ENCODE data around the gene AKT2.

The AKT2 gene

GRCh38 chr19:40262422-40262821, 22.7 kb downstream of the AKT2 start:
- Histone ChIP-seq H3K36me3 (ENCODE audit: insufficient read depth, low read length) (peaks cover 41% of the 10 kb centered on the region), H2AFZ (ENCODE audit: low read depth, low read length) (no peak overlapping the region), H3K4me2 (ENCODE audit: insufficient read depth, low read length) (no peak overlapping the region), H3K4me1 (ENCODE audit: insufficient read depth, low read length) (no peaks in the 10 kb centered on the region), H3K79me2 (ENCODE audit: insufficient read depth, low read length) (peaks cover 85% of the 10 kb centered on the region), H3K9ac (ENCODE audit: low read depth, low read length) (no peak overlapping the region), H3K4me3 (ENCODE audit: low read depth in 1 of 2, low read length in 2 of 2) (no peak overlapping the region), H3K27me3 (ENCODE audit: insufficient read depth, low read length, poor library complexity) (no peaks in the 10 kb centered on the region), H4K20me1 (ENCODE audit: insufficient read depth, low read length) (peaks cover 53% of the 10 kb centered on the region), H3K9me3 (ENCODE audit: insufficient read depth, low read length, severe bottlenecking) (no peaks in the 10 kb centered on the region), H3K27ac (ENCODE audit: low read length) (no peak overlapping the region)
- ATAC-seq (ENCODE audit: insufficient read depth, low read depth) (no peak), DNase-seq (no peak)
- no peak for TF ChIP-seq CTCF (IDR thresholded peaks at IDR 0.05; ENCODE audit: borderline replicate concordance, extremely low read depth, low read length, poor library complexity, severe bottlenecking)
- TF ChIP-seq EZH2 (IDR thresholded peaks at IDR 0.05; ENCODE audit: borderline replicate concordance, low read depth, low read length, severe bottlenecking) = no peak

GRCh38 chr19:40261631-40262030, 23.5 kb downstream of the AKT2 start:
- no peak overlapping the region for H3K9ac ChIP-seq (ENCODE audit: low read depth, low read length)
- TF ChIP-seq CTCF (IDR thresholded peaks at IDR 0.05; ENCODE audit: borderline replicate concordance, extremely low read depth, low read length, poor library complexity, severe bottlenecking) = no peak
- TF ChIP-seq EZH2 (IDR thresholded peaks at IDR 0.05; ENCODE audit: borderline replicate concordance, low read depth, low read length, severe bottlenecking) = no peak
- no peak for ATAC-seq (ENCODE audit: insufficient read depth, low read depth)
- DNase-seq = no peak
- no peak overlapping the region for H3K27ac ChIP-seq (ENCODE audit: low read length)
- peaks cover 55% of the 10 kb centered on the region for H4K20me1 ChIP-seq (ENCODE audit: insufficient read depth, low read length)
- peaks cover 83% of the 10 kb centered on the region for H3K79me2 ChIP-seq (ENCODE audit: insufficient read depth, low read length)
- H3K4me2 ChIP-seq (ENCODE audit: insufficient read depth, low read length) = no peak overlapping the region
- no peaks in the 10 kb centered on the region for H3K27me3 ChIP-seq (ENCODE audit: insufficient read depth, low read length, poor library complexity)
- H3K4me3 ChIP-seq (ENCODE audit: low read depth in 1 of 2, low read length in 2 of 2) = no peak overlapping the region
- H3K4me1 ChIP-seq (ENCODE audit: insufficient read depth, low read length) = no peaks in the 10 kb centered on the region
- no peaks in the 10 kb centered on the region for H3K9me3 ChIP-seq (ENCODE audit: insufficient read depth, low read length, severe bottlenecking)
- no peak overlapping the region for H2AFZ ChIP-seq (ENCODE audit: low read depth, low read length)
- peaks cover 49% of the 10 kb centered on the region for H3K36me3 ChIP-seq (ENCODE audit: insufficient read depth, low read length)

DNA sequence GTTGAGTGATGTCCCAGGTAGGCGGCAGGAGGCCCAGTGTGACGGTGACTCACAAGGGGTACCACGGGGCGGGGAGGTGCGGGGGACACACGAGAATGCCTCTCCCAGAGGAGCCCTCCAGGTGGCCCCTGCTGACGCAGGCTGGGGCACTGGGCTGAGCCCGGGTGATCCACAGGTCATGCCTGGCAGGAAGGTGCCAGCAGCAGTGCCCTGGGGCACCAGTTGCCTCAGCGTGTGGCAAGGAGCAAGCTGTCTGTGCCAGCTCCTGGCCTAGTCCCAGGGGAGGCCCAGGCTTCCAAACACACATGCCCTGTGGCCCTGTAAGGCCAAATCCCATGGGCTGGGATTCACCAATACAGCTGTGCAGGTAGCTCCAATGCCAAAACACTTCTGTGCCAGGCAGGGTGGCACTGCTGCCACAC, 28.0 kb downstream of the AKT2 start:
- Histone ChIP-seq H3K9me3 (ENCODE audit: insufficient read depth, low read length, severe bottlenecking) (no peaks in the 10 kb centered on the region), H4K20me1 (ENCODE audit: insufficient read depth, low read length) (peaks cover 43% of the 10 kb centered on the region), H3K79me2 (ENCODE audit: insufficient read depth, low read length) (peaks cover 51% of the 10 kb centered on the region), H3K4me2 (ENCODE audit: insufficient read depth, low read length) (no peak overlapping the region), H3K27ac (ENCODE audit: low read length) (no peak overlapping the region), H3K27me3 (ENCODE audit: insufficient read depth, low read length, poor library complexity) (no peaks in the 10 kb centered on the region), H3K36me3 (ENCODE audit: insufficient read depth, low read length) (peaks cover 54% of the 10 kb centered on the region), H2AFZ (ENCODE audit: low read depth, low read length) (no peak overlapping the region), H3K4me3 (ENCODE audit: low read depth in 1 of 2, low read length in 2 of 2) (no peak overlapping the region), H3K4me1 (ENCODE audit: insufficient read depth, low read length) (no peaks in the 10 kb centered on the region), H3K9ac (ENCODE audit: low read depth, low read length) (no peak overlapping the region)
- ATAC-seq (ENCODE audit: insufficient read depth, low read depth) = no peak
- no peak for TF ChIP-seq EZH2 (IDR thresholded peaks at IDR 0.05; ENCODE audit: borderline replicate concordance, low read depth, low read length, severe bottlenecking)
- TF ChIP-seq CTCF (IDR thresholded peaks at IDR 0.05; ENCODE audit: borderline replicate concordance, extremely low read depth, low read length, poor library complexity, severe bottlenecking) = no peak
- no peak for DNase-seq

DNA sequence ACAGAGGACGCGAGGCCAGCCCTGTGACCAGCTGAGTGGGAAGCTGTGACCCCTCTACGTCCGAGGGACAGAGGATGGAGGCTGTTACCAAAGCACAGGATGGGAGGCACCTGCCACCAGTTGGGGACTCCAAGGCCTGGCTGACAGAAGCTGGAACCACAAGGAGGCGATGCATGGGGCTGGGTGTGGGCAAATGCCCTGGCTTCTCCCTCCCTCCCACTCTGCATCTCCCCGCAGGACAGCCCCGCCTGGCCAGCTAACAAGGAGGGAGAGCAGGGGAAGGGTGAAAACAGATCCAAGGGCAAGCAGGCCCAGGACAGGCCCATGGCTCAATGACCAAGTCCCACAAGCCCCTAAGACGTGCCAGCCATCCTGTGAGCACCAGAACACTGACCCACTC, 28.6 kb downstream of the AKT2 start:
- ATAC-seq (ENCODE audit: insufficient read depth, low read depth) = no peak
- no peak overlapping the region for H3K4me3 ChIP-seq (ENCODE audit: low read depth in 1 of 2, low read length in 2 of 2)
- H3K4me1 ChIP-seq (ENCODE audit: insufficient read depth, low read length) = no peaks in the 10 kb centered on the region
- TF ChIP-seq EZH2 (IDR thresholded peaks at IDR 0.05; ENCODE audit: borderline replicate concordance, low read depth, low read length, severe bottlenecking) (no peak), CTCF (IDR thresholded peaks at IDR 0.05; ENCODE audit: borderline replicate concordance, extremely low read depth, low read length, poor library complexity, severe bottlenecking) (no peak)
- no peak for DNase-seq
- no peaks in the 10 kb centered on the region for H3K27me3 ChIP-seq (ENCODE audit: insufficient read depth, low read length, poor library complexity)
- no peak overlapping the region for H3K27ac ChIP-seq (ENCODE audit: low read length)
- peaks cover 51% of the 10 kb centered on the region for H3K79me2 ChIP-seq (ENCODE audit: insufficient read depth, low read length)
- no peak overlapping the region for H3K4me2 ChIP-seq (ENCODE audit: insufficient read depth, low read length)
- peaks cover 60% of the 10 kb centered on the region for H3K36me3 ChIP-seq (ENCODE audit: insufficient read depth, low read length)
- H2AFZ ChIP-seq (ENCODE audit: low read depth, low read length) = no peak overlapping the region
- H4K20me1 ChIP-seq (ENCODE audit: insufficient read depth, low read length) = peaks cover 49% of the 10 kb centered on the region
- H3K9ac ChIP-seq (ENCODE audit: low read depth, low read length) = no peak overlapping the region
- no peaks in the 10 kb centered on the region for H3K9me3 ChIP-seq (ENCODE audit: insufficient read depth, low read length, severe bottlenecking)
